Measurements from ENCODE around the gene EIF3K. TPM values are rescaled to one million over a fixed set of nuclear protein-coding genes. Genes with fewer than 3 reads are reported as not detected.

EIF3K gene
- total RNA-seq, 1 donor from 2014 or later, result 344 TPM

DNA sequence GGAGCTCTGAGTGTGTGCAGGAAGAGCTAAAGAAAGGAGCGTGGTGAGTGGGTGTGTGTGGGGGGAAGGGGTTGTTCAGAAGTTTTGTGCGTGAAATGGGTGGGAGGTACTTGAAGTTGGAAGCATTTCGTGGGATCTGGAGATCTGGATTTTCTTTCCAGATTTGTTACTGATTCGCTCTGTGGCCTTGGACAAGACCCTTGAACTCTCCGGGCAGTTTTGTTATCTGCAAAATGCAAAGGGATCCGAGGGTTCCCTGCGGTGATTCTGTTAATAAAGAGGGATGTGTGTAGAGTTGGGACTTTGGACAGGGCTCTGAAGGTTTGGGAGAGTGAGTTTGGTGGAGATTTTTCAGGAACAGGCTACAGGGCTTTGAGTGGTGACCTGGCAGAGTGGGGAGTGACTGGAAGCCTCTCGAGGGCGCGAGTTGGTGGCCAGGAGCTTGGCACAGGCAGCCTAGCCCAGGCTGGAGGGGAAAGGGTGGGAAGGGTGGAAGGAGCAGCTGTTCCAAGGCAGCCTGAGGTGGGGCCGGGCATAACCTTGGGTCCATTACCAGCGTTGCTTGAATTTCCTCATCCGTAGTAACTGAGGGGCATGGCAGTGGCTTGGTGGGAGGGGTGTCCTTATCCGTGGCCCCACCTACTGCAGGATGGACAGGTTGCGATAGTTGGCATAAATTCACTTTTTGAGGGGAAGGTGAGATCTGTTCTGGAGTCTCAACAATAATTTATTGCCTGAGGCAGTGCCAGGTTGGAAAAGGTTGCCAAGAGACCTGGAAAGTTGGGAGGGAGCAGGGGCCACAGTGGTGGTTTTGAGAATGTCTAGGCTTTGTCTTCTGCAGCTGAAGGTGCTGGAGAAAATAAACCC, 30.6 kb downstream of the EIF3K start:
- ATAC-seq (ENCODE audit: low read depth), result no peak
- Mint-ChIP-seq H3K4me1 (peaks cover 54% of the 10 kb centered on the region), H3K27me3 (no peaks in the 10 kb centered on the region), H3K9me3 (no peaks in the 10 kb centered on the region), H3K36me3 (ENCODE audit: low read depth) (peaks cover 21% of the 10 kb centered on the region), H3K4me3 (peak overlapping the region; percentile 95), H3K27ac (peak overlapping the region; percentile 47)
- TF ChIP-seq, protein P1, sequence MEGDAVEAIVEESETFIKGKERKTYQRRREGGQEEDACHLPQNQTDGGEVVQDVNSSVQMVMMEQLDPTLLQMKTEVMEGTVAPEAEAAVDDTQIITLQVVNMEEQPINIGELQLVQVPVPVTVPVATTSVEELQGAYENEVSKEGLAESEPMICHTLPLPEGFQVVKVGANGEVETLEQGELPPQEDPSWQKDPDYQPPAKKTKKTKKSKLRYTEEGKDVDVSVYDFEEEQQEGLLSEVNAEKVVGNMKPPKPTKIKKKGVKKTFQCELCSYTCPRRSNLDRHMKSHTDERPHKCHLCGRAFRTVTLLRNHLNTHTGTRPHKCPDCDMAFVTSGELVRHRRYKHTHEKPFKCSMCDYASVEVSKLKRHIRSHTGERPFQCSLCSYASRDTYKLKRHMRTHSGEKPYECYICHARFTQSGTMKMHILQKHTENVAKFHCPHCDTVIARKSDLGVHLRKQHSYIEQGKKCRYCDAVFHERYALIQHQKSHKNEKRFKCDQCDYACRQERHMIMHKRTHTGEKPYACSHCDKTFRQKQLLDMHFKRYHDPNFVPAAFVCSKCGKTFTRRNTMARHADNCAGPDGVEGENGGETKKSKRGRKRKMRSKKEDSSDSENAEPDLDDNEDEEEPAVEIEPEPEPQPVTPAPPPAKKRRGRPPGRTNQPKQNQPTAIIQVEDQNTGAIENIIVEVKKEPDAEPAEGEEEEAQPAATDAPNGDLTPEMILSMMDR (IDR thresholded peaks at IDR 0.05), result no peak
- intact Hi-C loops (cut with micrococcal nuclease), result loop anchor here (2.0 to 5.0 kb wide), 2 partner anchors 17 to 33 kb away; no protein-coding TSS in a partner anchor
- DNase-seq, result no peak
- CTCF ChIA-PET, result interaction anchor here (1.0 kb wide), 1 partner anchor 13 kb away, joined by 3 read pairs; no protein-coding TSS in a partner anchor
- POLR2A ChIA-PET, result interaction anchor here (0.9 to 4.2 kb wide), 4 partner anchors 18 to 281 kb away, joined by 3 to 21 read pairs (median 6); partner anchors contain the start of genes MRPS12 and SARS2

DNA sequence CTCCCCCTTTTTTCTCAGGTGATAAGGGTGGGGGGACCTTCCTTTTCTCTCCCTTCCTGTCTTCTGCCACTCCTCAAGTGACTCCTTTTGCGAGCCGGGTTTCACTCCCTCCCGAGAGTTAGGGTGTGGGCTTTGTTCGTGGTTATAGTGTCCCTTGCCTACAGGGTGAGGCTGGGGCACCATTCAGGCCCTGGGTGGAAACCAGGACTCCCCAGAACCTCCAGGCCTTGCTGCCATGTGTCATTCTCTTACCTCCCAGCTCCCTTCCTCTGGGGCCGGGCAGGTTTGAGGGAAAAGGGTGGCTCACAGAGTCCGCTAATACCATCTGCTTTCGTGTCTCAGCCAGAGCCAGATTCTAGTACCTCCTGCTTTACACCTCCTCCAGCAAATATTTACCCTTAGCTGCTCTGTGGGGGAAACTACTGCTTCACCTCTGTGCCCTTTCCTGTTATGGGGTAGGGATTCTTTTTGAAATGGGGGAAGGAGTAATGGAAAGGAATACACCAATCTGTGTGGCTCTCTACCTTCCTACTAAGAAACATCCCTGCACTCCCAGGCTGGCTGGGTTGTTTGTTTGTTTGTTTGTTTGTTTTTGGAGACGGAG, 31.3 kb downstream of the EIF3K start:
- no peak for DNase-seq
- peak overlapping the region; percentile 95 for H3K4me3 Mint-ChIP-seq
- peaks cover 59% of the 10 kb centered on the region for H3K4me1 Mint-ChIP-seq
- no peak for ATAC-seq (ENCODE audit: low read depth)
- no peaks in the 10 kb centered on the region for H3K9me3 Mint-ChIP-seq
- POLR2A ChIA-PET, result interaction anchor here (4.2 kb wide), 1 partner anchor 18 kb away, joined by 21 read pairs; no protein-coding TSS in a partner anchor
- TF ChIP-seq, protein P1 (IDR thresholded peaks at IDR 0.05), result no peak
- intact Hi-C loops (cut with micrococcal nuclease), result no loop called here
- no peak overlapping the region for H3K27ac Mint-ChIP-seq
- no peaks in the 10 kb centered on the region for H3K27me3 Mint-ChIP-seq
- peaks cover 25% of the 10 kb centered on the region for H3K36me3 Mint-ChIP-seq (ENCODE audit: low read depth)
- CTCF ChIA-PET, result no interaction called here

DNA sequence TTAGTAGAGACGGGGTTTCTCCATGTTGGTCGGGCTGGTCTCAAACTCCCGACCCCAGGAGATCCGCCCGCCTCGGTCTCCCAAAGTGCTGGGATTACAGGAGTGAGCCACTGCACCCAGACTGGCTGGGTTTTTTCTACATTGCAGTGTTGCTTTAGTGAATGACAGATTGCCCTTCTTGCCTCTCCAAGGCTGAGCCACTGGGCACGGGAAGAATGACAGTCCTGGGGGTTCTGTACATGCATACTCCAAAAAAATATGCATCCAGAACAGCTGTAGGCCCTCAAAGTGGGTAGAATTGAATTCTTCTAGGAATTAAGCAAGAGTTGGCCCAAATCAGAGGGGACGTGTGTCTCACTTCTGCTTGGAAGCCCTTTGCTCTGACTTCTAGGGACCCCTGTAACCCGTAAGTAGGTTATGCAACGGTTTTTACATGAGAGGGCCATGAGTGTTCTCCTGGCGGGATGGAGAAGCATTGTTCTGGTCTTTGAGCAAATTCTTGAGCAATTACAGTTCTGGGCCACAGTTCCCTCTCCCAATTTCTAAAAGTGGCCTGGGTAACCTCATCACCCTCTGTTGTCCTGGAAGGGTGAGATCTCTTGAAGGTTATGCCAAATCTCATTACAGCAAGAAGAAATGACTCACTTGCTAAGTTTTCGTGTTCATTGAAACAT, 32.1 kb downstream of the EIF3K start:
- ChIA-PET CTCF (no interaction called here), POLR2A (interaction anchor here (4.2 kb wide), 1 partner anchor 17 kb away, joined by 21 read pairs; no protein-coding TSS in a partner anchor)
- Mint-ChIP-seq H3K4me3 (no peak overlapping the region), H3K27ac (peak overlapping the region; percentile 46), H3K4me1 (peaks cover 66% of the 10 kb centered on the region), H3K9me3 (no peaks in the 10 kb centered on the region), H3K36me3 (ENCODE audit: low read depth) (peaks cover 29% of the 10 kb centered on the region), H3K27me3 (no peaks in the 10 kb centered on the region)
- no peak for DNase-seq
- ATAC-seq (ENCODE audit: low read depth), result no peak
- TF ChIP-seq, protein P1 (IDR thresholded peaks at IDR 0.05), result no peak
- intact Hi-C loops (cut with micrococcal nuclease), result no loop called here

DNA sequence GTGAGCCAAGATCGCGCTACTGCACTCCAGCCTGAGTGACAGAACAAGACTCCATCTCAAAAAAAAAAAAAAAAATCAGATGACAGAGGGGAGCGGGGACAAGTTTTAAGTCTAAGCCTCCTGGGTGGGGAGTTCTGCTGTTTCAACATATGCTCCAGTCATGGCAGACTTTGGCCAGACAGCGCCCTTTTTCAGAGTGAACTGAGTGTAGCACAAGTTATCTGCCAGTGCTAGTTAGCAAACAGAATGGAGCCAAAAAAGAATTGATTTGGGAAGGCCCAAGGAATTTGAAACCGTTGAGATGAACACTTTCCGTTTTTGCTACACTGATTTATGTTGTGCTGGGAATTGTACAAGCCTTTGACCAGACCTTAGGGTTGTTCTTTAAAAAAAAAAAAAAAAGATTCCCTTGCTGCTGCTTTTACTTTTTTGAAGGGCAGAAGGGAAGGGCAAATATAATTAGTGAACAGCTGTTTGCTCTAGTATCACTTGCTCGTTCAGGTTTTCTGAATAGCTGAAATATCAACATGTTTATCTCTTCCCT, 34.1 kb downstream of the EIF3K start:
- no peaks in the 10 kb centered on the region for H3K27me3 Mint-ChIP-seq

More for the DNA sequence above, 34.1 kb downstream of the EIF3K start:
- ChIA-PET CTCF (interaction anchor here (0.6 kb wide), 1 partner anchor 1138 kb away, joined by 3 read pairs; no protein-coding TSS in a partner anchor), POLR2A (interaction anchor here (0.6 kb wide), 1 partner anchor 115 kb away, joined by 4 read pairs; no protein-coding TSS in a partner anchor)
- no peak for DNase-seq
- Mint-ChIP-seq H3K4me1 (peaks cover 78% of the 10 kb centered on the region), H3K9me3 (no peaks in the 10 kb centered on the region), H3K36me3 (ENCODE audit: low read depth) (peaks cover 43% of the 10 kb centered on the region), H3K27ac (no peak overlapping the region), H3K4me3 (no peak overlapping the region)
- intact Hi-C loops (cut with micrococcal nuclease), result no loop called here
- TF ChIP-seq, protein P1 (IDR thresholded peaks at IDR 0.05), result no peak
- no peak for ATAC-seq (ENCODE audit: low read depth)

All from activated B cell treated with CpG ODN at 0.5 μM for 24 hours (primary cell).